Measurements from ENCODE around the gene FLG2.
"Not testable (repeated sequence)": the region's sequence is repeated elsewhere in the genome, so short reads cannot be mapped to it uniquely, and the experiment has no call there.

FLG2 gene

DNA sequence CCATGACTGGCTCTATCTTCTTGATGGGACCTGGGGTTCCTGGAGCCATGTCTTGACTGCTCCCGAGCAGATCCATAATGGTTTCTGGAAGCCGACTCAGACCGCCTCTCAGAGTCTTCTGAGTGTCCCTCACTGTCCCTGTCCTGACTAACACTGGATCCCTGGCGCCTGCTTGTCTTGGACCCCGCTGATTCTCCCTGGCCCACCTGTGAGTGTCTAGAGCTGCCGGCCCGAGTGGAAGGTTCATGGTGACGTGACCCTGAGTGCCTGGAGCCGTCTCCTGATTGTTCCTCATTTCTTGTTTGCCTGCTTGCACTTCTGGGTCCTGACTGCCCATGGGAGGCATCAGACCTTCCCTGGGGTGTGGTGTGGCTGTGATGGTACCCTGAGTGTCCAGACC is 49.9 kb downstream of the FLG2 start:
- no peaks in the 10 kb centered on the region for H3K36me3 ChIP-seq (ENCODE audit: control insufficient read depth, low read depth, low read length)
- H3K9ac ChIP-seq (ENCODE audit: low read length): no peak overlapping the region
- H3K4me1 ChIP-seq (ENCODE audit: control insufficient read depth, low read depth, low read length): no peaks in the 10 kb centered on the region
- H3K4me3 ChIP-seq (ENCODE audit: low read length): no peak overlapping the region
- no peak overlapping the region for H3K27ac ChIP-seq (ENCODE audit: low read length)
- peaks cover 51% of the 10 kb centered on the region for H3K9me3 ChIP-seq (ENCODE audit: control insufficient read depth, low read depth, low read length)
- H3K27me3 ChIP-seq (ENCODE audit: control insufficient read depth, insufficient read depth, low read length): no peaks in the 10 kb centered on the region

DNA sequence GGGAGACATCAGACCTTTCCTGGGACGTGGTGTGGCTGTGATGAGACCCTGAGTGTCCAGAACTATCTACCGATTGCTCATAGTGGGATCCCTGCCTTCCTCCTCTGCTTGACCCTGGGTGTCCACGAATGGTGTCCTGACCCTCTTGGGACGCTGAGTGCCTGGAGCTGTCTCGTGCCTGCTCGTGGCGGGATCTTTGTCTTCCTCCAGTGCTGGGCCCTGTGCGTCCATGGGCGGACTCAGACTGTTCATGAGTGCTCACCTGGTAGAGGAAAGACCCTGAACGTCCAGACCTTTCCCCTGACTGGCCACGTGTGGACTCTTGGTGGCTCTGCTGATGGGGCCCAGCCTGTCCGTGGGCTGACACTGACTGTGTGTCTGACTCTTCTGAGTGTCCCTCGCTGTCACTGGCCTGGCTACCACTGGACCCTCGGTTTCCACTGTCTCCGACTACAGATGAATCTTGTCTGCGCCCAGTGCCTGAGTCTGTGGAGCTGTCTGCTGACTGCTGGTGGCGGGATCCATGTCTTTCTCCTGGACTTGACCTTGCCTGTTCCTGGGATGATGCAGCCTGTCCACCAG is 50.4 kb downstream of the FLG2 start:
- not testable (repeated sequence) for H3K27ac ChIP-seq (ENCODE audit: low read length); H3K4me3 ChIP-seq (ENCODE audit: low read length); H3K36me3 ChIP-seq (ENCODE audit: control insufficient read depth, low read depth, low read length); H3K27me3 ChIP-seq (ENCODE audit: control insufficient read depth, insufficient read depth, low read length); H3K4me1 ChIP-seq (ENCODE audit: control insufficient read depth, low read depth, low read length); H3K9ac ChIP-seq (ENCODE audit: low read length)
- peaks cover 48% of the 10 kb centered on the region for H3K9me3 ChIP-seq (ENCODE audit: control insufficient read depth, low read depth, low read length)

DNA sequence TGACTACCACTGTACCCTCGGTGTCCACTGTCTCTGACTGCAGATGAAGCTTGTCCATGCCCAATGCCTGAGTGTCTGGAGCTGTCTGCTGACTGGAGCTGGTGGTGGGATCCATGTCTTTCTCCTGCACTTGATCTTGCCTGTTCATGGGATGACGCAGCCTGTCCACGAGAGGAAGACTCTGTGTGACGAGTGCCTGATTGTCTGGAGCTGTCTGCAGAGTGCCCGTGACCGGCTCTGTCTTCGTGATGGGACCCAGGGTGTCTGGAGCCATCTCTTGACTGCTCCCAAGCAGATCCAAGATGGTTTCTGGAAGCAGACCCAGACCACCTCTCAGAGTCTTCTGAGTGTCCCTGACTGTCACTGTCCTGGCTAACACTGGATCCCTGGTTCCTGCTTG is 51.0 kb downstream of the FLG2 start:
- not testable (repeated sequence) for H3K4me3 ChIP-seq (ENCODE audit: low read length); H3K4me1 ChIP-seq (ENCODE audit: control insufficient read depth, low read depth, low read length); H3K27ac ChIP-seq (ENCODE audit: low read length); H3K9ac ChIP-seq (ENCODE audit: low read length); H3K36me3 ChIP-seq (ENCODE audit: control insufficient read depth, low read depth, low read length); H3K27me3 ChIP-seq (ENCODE audit: control insufficient read depth, insufficient read depth, low read length)
- H3K9me3 ChIP-seq (ENCODE audit: control insufficient read depth, low read depth, low read length): peaks cover 41% of the 10 kb centered on the region

DNA sequence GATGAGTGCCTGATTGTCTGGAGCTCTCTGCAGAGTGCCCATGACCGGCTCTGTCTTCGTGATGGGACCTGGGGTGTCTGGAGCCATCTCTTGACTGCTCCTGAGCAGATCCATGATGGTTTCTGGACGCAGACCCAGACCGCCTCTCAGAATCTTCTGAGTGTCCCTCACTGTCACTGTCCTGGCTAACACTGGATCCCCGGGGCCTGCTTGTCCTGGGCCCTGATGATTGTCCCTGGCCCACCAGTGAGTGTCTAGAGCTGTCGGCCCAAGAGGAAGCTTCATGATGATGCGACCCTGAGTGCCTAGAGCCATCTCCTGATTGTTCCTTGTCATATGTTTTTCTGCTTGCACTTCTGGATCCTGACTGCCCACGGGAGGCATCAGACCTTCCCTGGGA is 51.8 kb downstream of the FLG2 start:
- H3K27me3 ChIP-seq (ENCODE audit: control insufficient read depth, insufficient read depth, low read length); H3K9ac ChIP-seq (ENCODE audit: low read length); H3K4me3 ChIP-seq (ENCODE audit: low read length); H3K27ac ChIP-seq (ENCODE audit: low read length); H3K36me3 ChIP-seq (ENCODE audit: control insufficient read depth, low read depth, low read length); H3K4me1 ChIP-seq (ENCODE audit: control insufficient read depth, low read depth, low read length): not testable (repeated sequence)
- H3K9me3 ChIP-seq (ENCODE audit: control insufficient read depth, low read depth, low read length): peaks cover 40% of the 10 kb centered on the region

DNA sequence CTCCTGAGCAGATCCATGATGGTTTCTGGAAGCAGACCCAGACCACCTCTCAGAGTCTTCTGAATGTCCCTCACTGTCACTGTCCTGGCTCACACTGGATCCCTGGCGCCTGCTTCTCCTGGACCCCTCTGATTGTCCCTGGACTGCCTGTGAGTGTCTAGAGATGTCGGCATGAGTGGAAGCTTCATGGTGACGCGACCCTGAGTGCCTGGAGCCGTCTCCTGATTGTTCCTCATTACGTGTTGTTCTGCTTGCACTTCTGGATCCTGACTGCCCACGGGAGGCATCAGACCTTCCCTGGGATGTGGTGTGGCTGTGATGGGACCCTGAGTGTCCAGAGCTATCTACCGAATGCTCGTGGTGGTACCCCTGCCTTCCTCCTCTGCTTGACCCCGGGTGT is 53.7 kb downstream of the FLG2 start:
- not testable (repeated sequence) for H3K9ac ChIP-seq (ENCODE audit: low read length); H3K36me3 ChIP-seq (ENCODE audit: control insufficient read depth, low read depth, low read length); H3K4me3 ChIP-seq (ENCODE audit: low read length); H3K27ac ChIP-seq (ENCODE audit: low read length); H3K27me3 ChIP-seq (ENCODE audit: control insufficient read depth, insufficient read depth, low read length); H3K4me1 ChIP-seq (ENCODE audit: control insufficient read depth, low read depth, low read length)
- peaks cover 44% of the 10 kb centered on the region for H3K9me3 ChIP-seq (ENCODE audit: control insufficient read depth, low read depth, low read length)

DNA sequence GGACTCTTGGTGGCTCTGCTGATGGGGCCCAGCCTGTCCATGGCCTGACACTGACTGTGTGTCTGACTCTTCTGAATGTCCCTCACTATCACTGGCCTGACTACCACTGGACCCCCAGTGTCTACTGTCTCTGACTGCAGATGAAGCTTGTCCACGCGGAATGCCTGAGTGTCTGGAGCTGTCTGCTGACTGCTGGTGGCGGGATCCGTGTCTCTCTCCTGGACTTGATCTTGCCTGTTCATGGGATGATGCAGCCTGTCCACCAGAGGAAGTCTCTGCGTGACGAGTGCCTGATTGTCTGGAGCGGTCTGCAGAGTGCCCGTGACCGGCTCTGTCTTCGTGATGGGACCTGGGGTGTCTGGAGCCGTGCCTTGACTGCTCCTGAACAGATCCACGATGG is 55.0 kb downstream of the FLG2 start:
- H3K4me3 ChIP-seq (ENCODE audit: low read length); H3K36me3 ChIP-seq (ENCODE audit: control insufficient read depth, low read depth, low read length); H3K27ac ChIP-seq (ENCODE audit: low read length); H3K9ac ChIP-seq (ENCODE audit: low read length); H3K4me1 ChIP-seq (ENCODE audit: control insufficient read depth, low read depth, low read length); H3K27me3 ChIP-seq (ENCODE audit: control insufficient read depth, insufficient read depth, low read length): not testable (repeated sequence)
- H3K9me3 ChIP-seq (ENCODE audit: control insufficient read depth, low read depth, low read length): peaks cover 40% of the 10 kb centered on the region

DNA sequence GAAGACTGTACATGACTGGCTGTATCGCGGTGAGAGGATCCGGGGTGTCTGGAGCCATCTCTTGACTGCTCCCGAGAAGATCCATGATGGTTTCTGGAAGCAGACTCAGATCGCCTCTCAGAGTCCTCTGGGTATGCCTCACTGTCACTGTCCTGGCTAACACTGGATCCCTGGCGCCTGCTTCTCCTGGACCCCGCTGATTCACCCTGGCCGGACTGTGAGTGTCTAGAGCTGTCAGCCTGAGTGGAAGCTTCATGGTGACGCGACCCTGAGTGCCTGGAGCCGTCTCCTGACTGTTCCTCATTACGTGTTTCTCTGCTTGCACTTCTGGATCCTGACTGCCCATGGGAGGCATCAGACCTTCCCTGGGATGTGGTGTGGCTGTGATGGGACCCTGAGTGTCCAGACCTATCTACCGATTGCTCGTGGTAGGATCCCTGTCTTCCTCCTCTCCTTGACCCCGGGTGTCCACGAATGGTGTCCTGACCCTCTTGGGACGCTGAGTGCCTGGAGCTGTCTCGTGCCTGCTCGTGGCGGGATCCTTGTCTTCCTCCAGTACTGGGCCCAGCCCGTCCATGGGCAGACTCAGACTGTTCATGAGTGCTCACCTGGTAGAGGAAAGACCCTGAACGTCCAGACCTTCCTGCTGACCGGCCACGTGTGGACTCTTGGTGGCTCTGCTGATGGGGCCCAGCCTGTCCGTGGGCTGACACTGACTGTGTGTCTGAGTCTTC is 56.5 kb downstream of the FLG2 start:
- H3K27me3 ChIP-seq (ENCODE audit: control insufficient read depth, insufficient read depth, low read length); H3K36me3 ChIP-seq (ENCODE audit: control insufficient read depth, low read depth, low read length); H3K4me1 ChIP-seq (ENCODE audit: control insufficient read depth, low read depth, low read length); H3K27ac ChIP-seq (ENCODE audit: low read length); H3K9ac ChIP-seq (ENCODE audit: low read length); H3K4me3 ChIP-seq (ENCODE audit: low read length): not testable (repeated sequence)
- H3K9me3 ChIP-seq (ENCODE audit: control insufficient read depth, low read depth, low read length): peaks cover 33% of the 10 kb centered on the region

Data from iPS-18a (cell line).